A549 (cell line): ENCODE results near the gene IKZF5. TPM values are rescaled to one million over a fixed set of nuclear protein-coding genes. Genes with fewer than 3 reads are reported as not detected.

Experiments used
- CHD4 ChIP-seq: fragments of 200-600 bp; sonication (generic); IDR thresholded peaks from 2 replicates; pipeline ENCODE4 v1.6.1; 2016; ENCODE audit warnings: antibody characterized with exemption, mild to moderate bottlenecking, borderline replicate concordance
- FOSL2 ChIP-seq, 2 experiments: fragments of 450-650 bp in 1 of 2; fragments of >200 bp in 1 of 2; sonication (Bioruptor Twin) in 1 of 2; formaldehyde crosslinking; IDR thresholded peaks; 2 replicates each; pipeline versions ENCODE4 v1.5.0 to v1.6.1; 2016 to 2020; ENCODE audit warnings: mild to moderate bottlenecking in 1 of 2, moderate library complexity in 1 of 2
- HES2 ChIP-seq: fragments of >200 bp; sonication (Bioruptor Twin); formaldehyde crosslinking; IDR thresholded peaks from 2 replicates; pipeline ENCODE4 v1.6.1; 2016
- HEYL ChIP-seq: fragments of 250-450 bp; sonication (Bioruptor Pico); IDR thresholded peaks from 2 replicates; pipeline ENCODE4 v1.8.0; 2021; ENCODE audit warnings: mild to moderate bottlenecking, moderate library complexity
- HOXA7 ChIP-seq: fragments of 250-450 bp; sonication (Bioruptor Pico); IDR thresholded peaks from 2 replicates; pipeline ENCODE4 v1.5.0; 2020; ENCODE audit warnings: mild to moderate bottlenecking, moderate library complexity
- HOXB5 ChIP-seq: fragments of 250-450 bp; sonication (Bioruptor Pico); IDR thresholded peaks from 2 replicates; pipeline ENCODE4 v1.5.0; 2020; ENCODE audit warnings: mild to moderate bottlenecking, moderate library complexity
- RNF2 ChIP-seq: fragments of 200-600 bp; sonication (generic); IDR thresholded peaks from 2 replicates; pipeline ENCODE4 v1.6.1; 2016; ENCODE audit warnings: low read depth, mild to moderate bottlenecking, antibody characterized with exemption, moderate library complexity, borderline replicate concordance
- polyA plus RNA-seq, 4 experiments: library from polyadenylated mRNA; depleted of rRNA in 3 of 4; stranded (reverse); fragments of >200 nt; fragmentation: RNase III in 1 of 4; extraction: RNeasy Plus Mini Kit Qiagen cat#74134 plus additional on column Dnase treatment in 1 of 4; gene quantifications; 2 replicates in 3 of 4; 3 replicates in 1 of 4; pipeline ENCODE4 v1.2.3, GENCODE V29; 2011 to 2017

IKZF5 gene
- polyA plus RNA-seq, 2 of the 4 experiments (the other 2 are of a cell fraction) = 5.0 to 10.2 TPM

GRCh38 chr10:122949296-122949695 lies 59.3 kb downstream of the IKZF5 start (continued):
- TF ChIP-seq HOXA7 (no peak), RNF2 (no peak), CHD4 (no peak), HOXB5 (CRISPR knock-in tag) (no peak), HEYL (CRISPR knock-in tag) (no peak), HES2 (no peak), FOSL2 (IDR thresholded peaks at IDR 0.05) (no peak), FOSL2 (CRISPR knock-in tag; IDR thresholded peaks at IDR 0.05) (no peak)

Other genes with a start within 250 kb of the IKZF5 start
- gene CUZD1, start 162.9 kb downstream of the IKZF5 start, polyA plus RNA-seq (2011; rRNA removed) = 2.8 and 3.4 TPM in 2 replicates
- 1.4 to 1.6 TPM (median 1.5 TPM) in 3 replicates for gene CUZD1, start 162.9 kb downstream of the IKZF5 start, polyA plus RNA-seq (2017; fragmentation: RNase III; extraction: RNeasy Plus Mini Kit Qiagen cat#74134 plus additional on column Dnase treatment)
- gene FAM24B, start 129.2 kb downstream of the IKZF5 start, polyA plus RNA-seq (2011; rRNA removed) = 18.7 and 27.6 TPM in 2 replicates
- gene FAM24B, start 129.2 kb downstream of the IKZF5 start, polyA plus RNA-seq (2017; fragmentation: RNase III; extraction: RNeasy Plus Mini Kit Qiagen cat#74134 plus additional on column Dnase treatment) = 15.6 to 16.9 TPM (median 16.8 TPM) in 3 replicates
- gene FAM24A, start 98.2 kb downstream of the IKZF5 start, polyA plus RNA-seq (2011; rRNA removed) = not detected in 2 replicates
- not detected in 3 replicates for gene FAM24A, start 98.2 kb downstream of the IKZF5 start, polyA plus RNA-seq (2017; fragmentation: RNase III; extraction: RNeasy Plus Mini Kit Qiagen cat#74134 plus additional on column Dnase treatment)
- 10.4 and 11.0 TPM in 2 replicates for gene C10orf88, start 54.6 kb downstream of the IKZF5 start, polyA plus RNA-seq (2011; rRNA removed)
- gene C10orf88, start 54.6 kb downstream of the IKZF5 start, polyA plus RNA-seq (2017; fragmentation: RNase III; extraction: RNeasy Plus Mini Kit Qiagen cat#74134 plus additional on column Dnase treatment) = 8.7 to 11.9 TPM (median 11.7 TPM) in 3 replicates
- gene PSTK, start 28.4 kb downstream of the IKZF5 start, polyA plus RNA-seq (2011; rRNA removed) = 8.9 and 9.0 TPM in 2 replicates
- gene PSTK, start 28.4 kb downstream of the IKZF5 start, polyA plus RNA-seq (2017; fragmentation: RNase III; extraction: RNeasy Plus Mini Kit Qiagen cat#74134 plus additional on column Dnase treatment) = 5.3 to 6.6 TPM (median 6.2 TPM) in 3 replicates
- 16.1 and 18.5 TPM in 2 replicates for gene ACADSB, start 211 bp upstream of the IKZF5 start, polyA plus RNA-seq (2011; rRNA removed)
- 8.5 to 9.1 TPM (median 9.0 TPM) in 3 replicates for gene ACADSB, start 211 bp upstream of the IKZF5 start, polyA plus RNA-seq (2017; fragmentation: RNase III; extraction: RNeasy Plus Mini Kit Qiagen cat#74134 plus additional on column Dnase treatment)
- gene HMX3, start 127.2 kb upstream of the IKZF5 start, polyA plus RNA-seq (2011; rRNA removed) = not detected in 2 replicates
- not detected in 3 replicates for gene HMX3, start 127.2 kb upstream of the IKZF5 start, polyA plus RNA-seq (2017; fragmentation: RNase III; extraction: RNeasy Plus Mini Kit Qiagen cat#74134 plus additional on column Dnase treatment)
- gene HMX2, start 139.3 kb upstream of the IKZF5 start, polyA plus RNA-seq (2011; rRNA removed) = not detected in 2 replicates
- 0.07 to 0.09 TPM (median 0.08 TPM) in 3 replicates for gene HMX2, start 139.3 kb upstream of the IKZF5 start, polyA plus RNA-seq (2017; fragmentation: RNase III; extraction: RNeasy Plus Mini Kit Qiagen cat#74134 plus additional on column Dnase treatment)
- 229 and 246 TPM in 2 replicates for gene BUB3, start 145.6 kb upstream of the IKZF5 start, polyA plus RNA-seq (2011; rRNA removed)
- gene BUB3, start 145.6 kb upstream of the IKZF5 start, polyA plus RNA-seq (2017; fragmentation: RNase III; extraction: RNeasy Plus Mini Kit Qiagen cat#74134 plus additional on column Dnase treatment) = 216 to 224 TPM (median 222 TPM) in 3 replicates